Globus pallidus (tissue), 1 donor: ENCODE results near the gene MREG.
"Not testable (repeated sequence)": the region's sequence is repeated elsewhere in the genome, so short reads cannot be mapped to it uniquely, and the experiment has no call there.

Source experiments
- DNase-seq: peaks from one replicate; pipeline ENCODE4 v3.0.0-alpha.2; 2015; ENCODE audit warnings: low spot score

Gene MREG

GRCh38 chr2:215958257-215958656 lies 55.1 kb downstream of the MREG start:
- DNase-seq, result no peak

GRCh38 chr2:215957354-215958122 lies 55.8 kb downstream of the MREG start:
- DNase-seq, result not testable (repeated sequence)

- DNase-seq, result no peak
Observed at GRCh38 chr2:215952860-215953637, 60.3 kb downstream of the MREG start.

GRCh38 chr2:215951558-215951957 lies 61.8 kb downstream of the MREG start:
- no peak for DNase-seq

GRCh38 chr2:215949991-215950404 lies 63.4 kb downstream of the MREG start:
- DNase-seq, result no peak

GRCh38 chr2:215948051-215948450 lies 65.3 kb downstream of the MREG start:
- no peak for DNase-seq

- no peak for DNase-seq
Observed at GRCh38 chr2:215946586-215946985, 66.8 kb downstream of the MREG start.

GRCh38 chr2:215942194-215942593 lies 71.2 kb downstream of the MREG start:
- DNase-seq, result no peak

- no peak for DNase-seq
Observed at GRCh38 chr2:215941726-215942125, 71.6 kb downstream of the MREG start.

- no peak for DNase-seq
Observed at GRCh38 chr2:215940645-215941184, 72.6 kb downstream of the MREG start.

- DNase-seq, result no peak
Observed at GRCh38 chr2:215937190-215937589, 76.2 kb downstream of the MREG start.

- DNase-seq, result no peak
Observed at GRCh38 chr2:215933151-215933550, 80.2 kb downstream of the MREG start.

GRCh38 chr2:215931256-215931903 lies 82.0 kb downstream of the MREG start:
- peak; percentile 68 for DNase-seq

- no peak for DNase-seq
Observed at GRCh38 chr2:215930505-215931253, 82.7 kb downstream of the MREG start.

GRCh38 chr2:215929602-215930335 lies 83.6 kb downstream of the MREG start:
- no peak for DNase-seq

GRCh38 chr2:215928086-215928485 lies 85.3 kb downstream of the MREG start:
- DNase-seq, result no peak

- DNase-seq, result not testable (repeated sequence)
Observed at GRCh38 chr2:215926992-215927391, 86.4 kb downstream of the MREG start.

GRCh38 chr2:215921895-215922294 lies 91.5 kb downstream of the MREG start:
- no peak for DNase-seq

GRCh38 chr2:215920244-215921100 lies 92.9 kb downstream of the MREG start:
- peak; percentile 67 for DNase-seq

GRCh38 chr2:215919624-215920243 lies 93.6 kb downstream of the MREG start:
- peak; percentile 8 for DNase-seq
